ENCODE results near the gene KCNS3.

DNA sequence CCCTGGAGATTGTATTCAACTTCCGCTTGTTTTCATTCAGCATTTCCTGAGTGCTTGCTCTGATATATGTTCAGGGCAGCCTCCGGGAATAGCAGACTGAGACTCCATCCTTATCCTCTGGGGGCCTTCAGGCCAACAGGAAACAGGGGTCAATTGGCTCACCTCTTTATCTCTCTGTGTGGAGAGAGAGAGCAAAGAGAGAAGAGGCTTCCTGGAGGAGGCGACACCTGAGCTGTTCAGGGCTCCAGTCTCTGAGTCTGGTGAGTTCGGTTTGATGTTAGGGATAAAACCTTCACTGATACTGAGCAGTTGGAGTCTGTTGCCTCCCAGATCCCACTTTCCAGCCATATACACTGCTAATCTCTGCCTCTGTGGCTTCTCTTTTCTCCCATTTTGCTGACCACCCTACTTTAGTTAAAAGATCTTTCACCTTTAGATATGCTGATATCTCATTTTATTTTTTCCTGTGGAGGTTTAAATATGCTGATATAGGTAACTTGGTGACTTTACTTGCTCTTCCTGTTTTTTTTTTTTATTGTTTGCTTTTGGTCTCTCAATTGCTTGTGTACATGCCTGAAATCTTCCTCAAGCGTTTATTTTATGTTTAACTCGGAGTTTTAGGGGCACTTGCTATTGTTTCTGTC lies 56.9 kb downstream of the KCNS3 start:
- TF ChIP-seq CTCF (conservative IDR thresholded peaks at IDR 0.05; ENCODE audit: low read length) (no peak), EZH2phosphoT487 (IDR thresholded peaks at IDR 0.05; ENCODE audit: borderline replicate concordance, low read depth, low read length) (no peak)
